GM12801 (cell line): ENCODE data around the gene RAB6A.

Experiments used
- TF ChIP-seq, protein P1 (sequence below): IDR thresholded peaks from one replicate; pipeline ENCODE4 v1.5.1; 2011; ENCODE audit warnings: control low read depth; ENCODE audit not compliant: insufficient read length; ENCODE audit errors: extremely low read depth

The RAB6A gene

DNA sequence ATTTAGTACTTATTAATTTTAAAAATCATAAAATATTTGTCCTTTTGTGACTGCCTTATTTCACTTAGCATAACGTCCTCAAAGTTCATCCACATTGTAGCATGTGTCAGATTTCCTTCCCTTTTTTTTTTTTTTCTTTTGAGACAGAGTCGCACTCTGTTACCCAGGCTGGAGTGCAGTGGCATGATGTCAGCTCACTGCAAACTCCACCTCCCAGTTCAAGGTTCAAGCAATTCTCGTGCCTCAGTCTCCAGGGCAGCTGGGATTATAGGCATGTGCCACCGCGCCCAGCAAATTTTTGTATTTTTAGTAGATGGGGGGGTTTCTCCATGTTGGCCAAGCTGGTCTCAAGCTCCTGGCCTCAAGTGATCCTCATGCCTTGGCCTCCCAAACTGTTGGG is 10.6 kb downstream of the RAB6A start:
- TF ChIP-seq, protein P1, sequence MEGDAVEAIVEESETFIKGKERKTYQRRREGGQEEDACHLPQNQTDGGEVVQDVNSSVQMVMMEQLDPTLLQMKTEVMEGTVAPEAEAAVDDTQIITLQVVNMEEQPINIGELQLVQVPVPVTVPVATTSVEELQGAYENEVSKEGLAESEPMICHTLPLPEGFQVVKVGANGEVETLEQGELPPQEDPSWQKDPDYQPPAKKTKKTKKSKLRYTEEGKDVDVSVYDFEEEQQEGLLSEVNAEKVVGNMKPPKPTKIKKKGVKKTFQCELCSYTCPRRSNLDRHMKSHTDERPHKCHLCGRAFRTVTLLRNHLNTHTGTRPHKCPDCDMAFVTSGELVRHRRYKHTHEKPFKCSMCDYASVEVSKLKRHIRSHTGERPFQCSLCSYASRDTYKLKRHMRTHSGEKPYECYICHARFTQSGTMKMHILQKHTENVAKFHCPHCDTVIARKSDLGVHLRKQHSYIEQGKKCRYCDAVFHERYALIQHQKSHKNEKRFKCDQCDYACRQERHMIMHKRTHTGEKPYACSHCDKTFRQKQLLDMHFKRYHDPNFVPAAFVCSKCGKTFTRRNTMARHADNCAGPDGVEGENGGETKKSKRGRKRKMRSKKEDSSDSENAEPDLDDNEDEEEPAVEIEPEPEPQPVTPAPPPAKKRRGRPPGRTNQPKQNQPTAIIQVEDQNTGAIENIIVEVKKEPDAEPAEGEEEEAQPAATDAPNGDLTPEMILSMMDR = no peak

DNA sequence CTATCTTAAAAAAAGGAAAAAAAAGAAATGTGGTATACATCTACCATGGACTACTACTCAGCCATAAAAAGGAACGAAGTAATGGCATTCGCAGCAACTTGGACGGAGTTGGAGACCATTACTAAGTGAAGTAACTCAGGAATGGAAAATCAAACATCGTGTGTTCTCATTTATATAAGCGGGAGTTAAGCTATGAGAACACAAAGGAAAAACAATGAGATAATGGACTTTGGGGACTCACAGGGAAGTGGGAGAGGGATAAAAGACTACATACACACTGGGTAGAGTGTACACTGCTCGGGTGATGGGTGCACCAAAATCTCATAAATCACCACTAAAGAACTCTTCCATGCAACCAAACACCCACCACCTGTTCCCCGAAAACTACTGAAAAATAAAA is 11.8 kb downstream of the RAB6A start:
- TF ChIP-seq, protein P1 = no peak

DNA sequence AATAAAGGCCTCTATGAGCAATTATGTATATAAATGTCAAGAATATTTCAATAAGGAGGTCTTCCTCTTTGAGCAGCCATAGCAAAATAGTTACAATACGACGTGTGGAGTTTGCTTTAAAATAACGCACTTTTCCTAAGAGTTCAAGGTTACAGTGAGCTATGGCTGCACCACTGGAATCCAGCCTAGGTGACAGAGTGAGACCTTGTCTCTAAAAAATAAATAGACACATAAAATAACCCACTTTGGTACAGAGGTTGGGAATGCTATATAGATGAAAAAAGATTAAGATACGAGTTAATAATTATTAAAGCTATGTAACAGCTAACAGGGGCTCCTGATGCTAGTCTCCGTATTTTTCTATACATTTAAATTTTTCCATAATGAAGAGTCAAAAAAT is 12.6 kb downstream of the RAB6A start:
- TF ChIP-seq, protein P1 = no peak

DNA sequence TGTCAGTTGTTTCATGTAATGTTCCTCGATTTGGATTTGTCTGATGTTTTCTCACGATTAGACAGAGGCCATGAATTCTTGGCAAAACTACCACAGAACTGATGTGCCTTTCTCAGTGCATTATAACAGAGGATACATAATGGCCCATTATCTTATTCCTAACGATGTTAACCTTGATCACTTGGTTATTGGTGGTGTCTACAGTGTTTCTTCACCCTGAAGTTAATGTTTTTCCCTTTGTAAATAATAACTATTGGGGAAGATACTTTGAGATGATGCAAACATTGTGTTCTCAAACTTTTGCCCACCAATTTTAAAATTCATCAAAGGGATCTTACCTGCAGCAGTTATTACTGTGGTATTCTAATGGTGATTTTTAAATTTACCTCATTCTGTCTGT is 13.1 kb downstream of the RAB6A start:
- TF ChIP-seq, protein P1 = no peak

DNA sequence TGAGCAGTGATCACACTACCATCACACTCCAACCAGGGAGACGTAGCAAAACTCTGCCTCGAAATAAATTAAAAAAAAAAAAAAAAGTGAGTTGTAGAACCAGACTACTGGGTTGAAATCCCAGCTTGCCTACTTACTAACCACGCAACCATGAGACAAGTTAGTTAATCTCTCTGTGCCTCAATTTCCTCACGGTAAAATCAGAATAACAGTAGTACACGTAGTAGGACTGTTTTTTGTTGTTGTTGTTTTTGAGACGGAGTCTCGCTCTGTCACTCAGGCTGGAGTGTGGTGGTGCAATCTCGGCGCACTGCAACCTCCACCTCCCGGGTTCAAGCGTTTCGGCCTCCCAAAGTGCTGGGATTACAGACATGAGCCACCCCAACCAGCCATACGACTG is 14.2 kb downstream of the RAB6A start:
- TF ChIP-seq, protein P1 = no peak

DNA sequence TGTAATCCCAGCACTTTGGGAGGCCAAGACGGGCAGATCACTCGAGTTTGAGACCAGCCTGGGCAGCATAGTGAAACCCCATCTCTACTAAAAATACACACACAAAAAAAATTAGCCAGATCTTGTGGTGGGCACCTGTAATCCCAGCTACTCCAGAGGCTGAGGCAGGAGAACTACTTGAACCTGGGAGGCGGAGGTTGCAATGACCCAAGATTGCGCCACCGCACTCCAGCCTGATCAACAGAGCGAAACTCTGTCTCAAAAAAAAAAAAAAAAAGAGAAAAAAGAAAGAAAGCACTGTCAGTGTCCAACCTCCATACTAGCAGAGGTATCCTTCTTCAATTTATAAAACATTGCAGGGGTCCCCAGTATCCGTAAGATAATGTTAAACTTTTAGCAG is 17.8 kb downstream of the RAB6A start:
- TF ChIP-seq, protein P1 = no peak

DNA sequence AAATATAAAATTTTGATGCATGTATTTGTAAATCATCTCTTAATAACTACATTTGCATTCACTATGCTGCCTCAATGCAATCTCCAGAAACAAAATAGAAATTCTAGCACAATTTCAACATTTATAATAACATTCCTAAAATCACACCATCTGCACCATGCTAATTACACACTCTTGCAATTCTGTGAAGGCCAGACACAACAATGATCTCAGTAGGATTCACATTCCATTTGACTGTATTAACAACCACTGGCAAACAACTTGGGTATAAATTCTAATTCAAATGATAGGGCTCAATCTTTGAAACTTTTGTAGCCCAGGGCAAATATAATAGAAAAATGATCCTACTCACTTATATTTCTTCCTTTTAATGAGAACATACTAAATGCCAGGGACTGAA is 25.9 kb downstream of the RAB6A start:
- TF ChIP-seq, protein P1 = no peak
